Activated CD4-positive, alpha-beta T cell treated with anti-CD3 and anti-CD28 coated beads, Interleukin-2, amount 50 U/mL, for 16 hours (primary cell): Measurements from ENCODE around the gene FN1.

Source experiments
- DNase-seq: peaks from one replicate; pipeline ENCODE4 v3.0.0-alpha.2; 2020

The FN1 gene

DNA sequence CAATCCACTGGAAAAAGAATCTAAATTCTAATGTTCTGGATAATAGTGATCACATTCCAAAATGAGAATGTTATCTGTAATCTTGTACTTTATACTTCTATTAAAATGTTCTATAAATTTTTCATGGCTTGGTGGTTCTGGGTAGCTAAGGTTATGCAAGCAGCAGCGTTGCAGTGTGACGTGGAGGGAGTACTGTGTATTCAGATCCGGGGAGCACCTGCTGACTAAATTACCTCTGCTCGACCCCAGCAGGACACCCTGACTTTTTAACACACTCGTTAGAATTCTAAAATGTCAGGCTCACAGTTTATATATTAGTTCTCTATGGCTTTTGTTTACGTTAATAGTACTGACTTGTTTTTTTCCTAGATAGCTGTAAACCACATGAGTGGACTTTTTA, 111.1 kb downstream of the FN1 start:
- DNase-seq: no peak

DNA sequence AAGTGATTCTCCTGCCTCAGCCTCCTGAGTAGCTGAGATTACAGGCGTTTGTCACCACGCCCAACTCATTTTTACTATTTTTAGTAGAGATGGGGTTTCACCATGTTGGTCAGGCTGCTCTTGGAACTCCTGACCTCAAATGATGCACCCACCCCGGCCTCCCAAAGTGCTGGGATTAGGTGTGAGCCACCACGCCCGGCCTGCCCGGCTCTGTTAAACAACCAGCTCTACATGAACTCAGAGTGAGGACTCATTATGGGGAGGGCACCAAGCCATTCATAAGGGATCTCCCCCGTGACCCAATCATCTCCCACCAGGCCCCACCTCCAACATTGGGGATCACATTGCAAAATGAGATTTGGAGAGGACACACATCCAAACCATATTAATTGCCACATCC, 115.2 kb downstream of the FN1 start:
- DNase-seq: peak; percentile 2

- DNase-seq: no peak
Measured at GRCh38 chr2:215320102-215320501, 115.8 kb downstream of the FN1 start.

- DNase-seq: no peak
Measured at GRCh38 chr2:215319500-215319899, 116.4 kb downstream of the FN1 start.

DNA sequence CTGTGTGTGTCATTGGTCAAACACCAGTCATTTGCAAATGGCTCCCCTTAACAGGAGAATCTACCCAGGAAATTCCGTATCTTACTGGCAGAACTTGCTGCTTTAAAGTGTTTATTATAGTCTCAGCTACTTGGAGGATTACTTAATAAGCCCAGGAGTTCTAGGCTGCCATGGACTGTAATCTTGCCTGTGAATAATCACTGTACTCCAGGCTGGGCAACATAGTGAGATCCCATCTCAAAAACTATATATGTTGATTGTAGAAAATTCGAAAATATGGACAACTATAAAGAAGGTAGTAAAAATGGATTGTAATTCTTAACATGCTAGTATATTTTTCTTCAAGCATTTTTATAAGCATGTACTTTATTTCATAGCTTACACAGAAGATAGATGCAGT, 119.5 kb downstream of the FN1 start:
- DNase-seq: no peak

DNA sequence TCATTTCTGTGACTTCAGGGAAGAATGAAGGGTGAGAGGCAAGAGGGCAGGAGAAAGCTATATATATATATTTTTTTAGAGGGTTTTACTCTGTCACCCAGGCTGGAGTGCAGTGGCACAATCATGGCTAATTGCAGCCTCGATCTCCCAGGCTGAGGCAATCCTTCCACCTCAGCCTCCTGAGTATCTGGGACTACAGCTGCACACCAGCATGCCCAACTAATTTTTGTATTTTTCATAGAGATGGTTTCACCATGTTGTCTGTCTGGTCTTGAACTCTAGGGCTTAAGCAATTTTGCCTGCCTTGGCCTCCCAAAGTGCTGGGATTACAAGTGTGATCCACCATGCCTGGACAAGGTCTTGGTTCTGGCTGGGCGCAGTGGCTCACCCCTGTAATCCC, 120.6 kb downstream of the FN1 start:
- no peak for DNase-seq

DNA sequence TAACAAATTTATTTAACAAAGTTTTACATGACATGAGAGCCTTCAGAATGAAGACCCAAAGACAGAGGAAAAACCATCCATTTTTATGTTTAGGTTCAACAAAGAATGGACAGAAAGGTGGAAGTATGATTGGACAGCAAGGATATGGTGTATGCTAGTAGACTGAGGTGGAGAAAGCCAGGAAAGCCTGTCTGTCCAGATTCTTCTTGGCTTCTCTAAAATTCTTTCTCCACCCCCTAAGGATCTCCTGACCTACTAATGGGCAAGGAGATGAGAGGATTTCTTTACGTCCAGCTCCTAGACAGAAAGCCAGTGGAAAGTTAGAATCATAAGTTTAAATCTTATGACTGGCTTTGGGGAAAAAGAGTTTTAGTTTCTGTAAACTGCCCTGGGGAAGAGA, 121.0 kb downstream of the FN1 start:
- no peak for DNase-seq

- DNase-seq: no peak
Measured at GRCh38 chr2:215313255-215313613, 122.6 kb downstream of the FN1 start.

DNA sequence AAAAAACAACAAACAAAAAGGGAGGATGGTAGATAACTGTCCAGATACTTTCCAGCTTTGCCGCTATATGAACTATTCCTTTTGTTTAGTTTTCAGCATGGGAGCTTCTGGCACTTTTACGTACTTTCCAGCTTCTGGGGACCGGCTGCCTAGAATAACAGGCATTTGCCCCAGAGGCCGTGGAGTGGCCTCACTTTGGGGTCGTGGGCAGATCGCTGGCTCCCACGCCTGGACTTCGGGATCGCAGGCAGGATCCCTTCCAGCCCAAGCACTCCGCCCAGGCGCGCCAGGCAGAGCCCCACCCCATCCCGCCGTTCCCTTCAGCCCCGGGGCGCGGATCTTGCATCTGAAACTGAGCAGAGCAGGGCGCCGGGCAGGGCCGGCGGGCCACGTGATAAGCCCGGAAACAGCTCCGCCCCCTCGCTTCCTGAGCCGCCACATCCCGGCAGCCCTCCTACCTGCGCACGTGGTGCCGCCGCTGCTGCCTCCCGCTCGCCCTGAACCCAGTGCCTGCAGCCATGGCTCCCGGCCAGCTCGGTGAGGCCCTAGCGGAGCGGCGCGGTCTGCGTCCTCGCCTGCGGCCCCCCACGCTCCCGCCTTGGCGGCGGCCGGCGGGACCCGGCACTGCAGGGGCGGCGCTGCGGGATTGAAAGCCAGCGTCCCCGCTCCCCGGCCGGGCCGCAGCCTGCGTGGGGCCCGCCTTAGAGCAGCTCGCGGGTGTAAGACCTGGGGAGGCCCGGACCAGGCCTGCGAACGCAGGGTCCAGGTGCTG, 124.1 kb downstream of the FN1 start, which contains the start of gene ATIC:
TSS of gene ATIC (plus strand) at position 435 of the 772 bp plus-strand sequence. CDS start at position 519, 84 bp downstream.
- peak; percentile 95 for DNase-seq

DNA sequence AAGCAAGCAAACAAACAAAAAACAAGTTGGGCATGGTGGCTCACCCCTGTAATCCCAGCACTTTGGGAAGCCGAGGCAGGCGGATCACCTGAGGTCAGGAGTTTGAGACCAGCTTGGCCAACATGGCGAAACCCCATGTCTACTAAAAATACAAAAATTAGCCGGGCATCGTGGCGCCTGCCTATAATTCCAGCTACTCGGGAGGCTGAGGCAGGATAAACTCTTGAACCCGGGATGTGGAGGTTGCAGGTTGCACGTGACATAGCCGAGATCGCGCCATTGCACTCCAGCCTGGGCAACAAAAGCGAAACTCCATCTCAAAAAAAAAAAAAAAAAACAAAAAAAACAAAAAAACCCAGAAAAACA, 124.6 kb downstream of the FN1 start:
- peak; percentile 23 for DNase-seq
